Sigmoid colon (tissue), 7 donors: ENCODE data around the gene USH2A. TPM values are rescaled to one million over a fixed set of nuclear protein-coding genes. Genes with fewer than 3 reads are reported as not detected.

ENCODE experiments used
- DNase-seq: peaks from one replicate; pipeline ENCODE4 v3.0.0-alpha.2; 2019
- H3K27ac ChIP-seq, 4 donors: fragments of 200-600 bp; sonication (generic); one replicate each; pipeline ENCODE4 v1.5.1; 2016 to 2019; ENCODE audit warnings: mild to moderate bottlenecking in 1 of 4
- H3K27me3 ChIP-seq, 3 donors: fragments of 200-600 bp; sonication (generic); one replicate each; pipeline ENCODE4 v1.5.1; 2019; ENCODE audit warnings: mild to moderate bottlenecking in 1 of 3
- H3K36me3 ChIP-seq, 4 donors: fragments of 200-600 bp; sonication (generic); one replicate each; pipeline ENCODE4 v1.5.1; 2016 to 2019
- H3K4me1 ChIP-seq, 4 donors: fragments of 200-600 bp; sonication (generic); one replicate each; pipeline ENCODE4 v1.5.1; 2017 to 2019
- H3K4me3 ChIP-seq, 4 donors: fragments of 200-600 bp; sonication (generic); one replicate each; pipeline ENCODE4 v1.5.1; 2017 to 2019; ENCODE audit warnings: mild to moderate bottlenecking in 2 of 4, moderate library complexity in 1 of 4
- H3K9me3 ChIP-seq, 4 donors: fragments of 200-600 bp in 3 of 4; sonication (generic) in 3 of 4; one replicate each; pipeline versions ENCODE4 v1.5.1 to v1.6.1; 2013 to 2019
- EP300 ChIP-seq, 4 donors: sonication (generic); formaldehyde crosslinking; IDR thresholded peaks; one replicate each; pipeline ENCODE4 v1.6.1; 2017; ENCODE audit warnings: antibody characterized with exemption in 4 of 4
- POLR2A ChIP-seq, 2 donors: fragments of 450-650 bp; IDR thresholded peaks; one replicate each; pipeline ENCODE4 v1.6.1; 2016; ENCODE audit warnings: antibody characterized with exemption in 2 of 2, mild to moderate bottlenecking in 2 of 2, moderate library complexity in 2 of 2
- POLR2AphosphoS5 ChIP-seq, 4 donors: sonication (generic); formaldehyde crosslinking; IDR thresholded peaks; one replicate each; pipeline ENCODE4 v1.6.1; 2017; ENCODE audit warnings: antibody characterized with exemption in 4 of 4
- WGBS, 2 donors: extraction: QIAGEN DNeasy Blood & Tissue Kit; methylation state at CpG; one replicate each; pipeline ENCODE4 v1.1.7; 2013; 5-methylcytosine and 5-hydroxymethylcytosine counted together
- intact Hi-C: fragments of 100-400 bp; cut with DNase I; formaldehyde crosslinking; loops from one replicate; pipeline ENCODE4 v1.15.1; 2023
- polyA plus RNA-seq, 3 donors: library from polyadenylated mRNA; stranded (reverse); fragments of 200-250 nt; gene quantifications; one replicate each; pipeline ENCODE4 v1.2.3, GENCODE V29; 2013
- total RNA-seq, 4 donors: library from RNA; depleted of rRNA; stranded (reverse); fragments of >200 nt; gene quantifications; one replicate each; pipeline ENCODE4 v1.1.0, GENCODE V29; 2016
- TF ChIP-seq, protein P1 (sequence below), 4 experiments: fragments of 450-650 bp in 3 of 4; fragments of 200-600 bp in 1 of 4; IDR thresholded peaks; one replicate each; pipeline ENCODE4 v1.5.1; 2016 to 2019; ENCODE audit warnings: antibody characterized with exemption in 4 of 4, mild to moderate bottlenecking in 3 of 4, moderate library complexity in 2 of 4
- donor health status: healthy with polysubstance abuse.
- donor health status: Bipolar disorder and iron deficiency.
- donor health status: healthy.

The USH2A gene
- total and polyA plus RNA-seq, 7 donors, result under 0.01 TPM; not detected in 6

DNA sequence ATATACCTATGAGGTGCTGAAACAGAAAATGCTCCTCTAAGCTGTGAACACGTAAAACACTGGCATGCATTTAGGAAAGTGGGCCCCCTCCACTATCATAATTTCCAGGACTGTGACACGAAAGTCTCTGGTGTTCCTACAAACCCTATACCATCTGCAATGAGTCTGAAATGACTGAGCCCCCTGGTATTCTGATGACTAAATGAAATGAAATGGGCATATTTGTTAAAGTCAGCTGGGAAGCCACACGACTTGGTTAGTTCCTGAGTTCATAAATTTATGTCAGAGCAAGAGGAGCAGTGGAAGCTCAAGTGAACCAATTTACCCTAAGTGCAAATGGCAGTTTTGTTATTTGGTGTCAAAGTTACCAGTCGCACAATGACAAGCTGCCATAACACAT, 673.8 kb downstream of the USH2A start:
- H3K36me3 ChIP-seq, result no peaks in the 10 kb centered on the region
- no peak overlapping the region for H3K4me3 ChIP-seq
- intact Hi-C loops, result no loop called here
- H3K27ac ChIP-seq, result no peak overlapping the region
- H3K27me3 ChIP-seq, result no peaks in the 10 kb centered on the region
- no peak for DNase-seq
- TF ChIP-seq, protein P1, sequence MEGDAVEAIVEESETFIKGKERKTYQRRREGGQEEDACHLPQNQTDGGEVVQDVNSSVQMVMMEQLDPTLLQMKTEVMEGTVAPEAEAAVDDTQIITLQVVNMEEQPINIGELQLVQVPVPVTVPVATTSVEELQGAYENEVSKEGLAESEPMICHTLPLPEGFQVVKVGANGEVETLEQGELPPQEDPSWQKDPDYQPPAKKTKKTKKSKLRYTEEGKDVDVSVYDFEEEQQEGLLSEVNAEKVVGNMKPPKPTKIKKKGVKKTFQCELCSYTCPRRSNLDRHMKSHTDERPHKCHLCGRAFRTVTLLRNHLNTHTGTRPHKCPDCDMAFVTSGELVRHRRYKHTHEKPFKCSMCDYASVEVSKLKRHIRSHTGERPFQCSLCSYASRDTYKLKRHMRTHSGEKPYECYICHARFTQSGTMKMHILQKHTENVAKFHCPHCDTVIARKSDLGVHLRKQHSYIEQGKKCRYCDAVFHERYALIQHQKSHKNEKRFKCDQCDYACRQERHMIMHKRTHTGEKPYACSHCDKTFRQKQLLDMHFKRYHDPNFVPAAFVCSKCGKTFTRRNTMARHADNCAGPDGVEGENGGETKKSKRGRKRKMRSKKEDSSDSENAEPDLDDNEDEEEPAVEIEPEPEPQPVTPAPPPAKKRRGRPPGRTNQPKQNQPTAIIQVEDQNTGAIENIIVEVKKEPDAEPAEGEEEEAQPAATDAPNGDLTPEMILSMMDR (IDR thresholded peaks at IDR 0.05), result no peak
- TF ChIP-seq POLR2AphosphoS5 (IDR thresholded peaks at IDR 0.05), result no peak
- WGBS, 2 donors, result 61 to 63% methylated on average over 4 of the region's 4 CpGs
- no peaks in the 10 kb centered on the region for H3K4me1 ChIP-seq
- H3K9me3 ChIP-seq, result no peaks in the 10 kb centered on the region

DNA sequence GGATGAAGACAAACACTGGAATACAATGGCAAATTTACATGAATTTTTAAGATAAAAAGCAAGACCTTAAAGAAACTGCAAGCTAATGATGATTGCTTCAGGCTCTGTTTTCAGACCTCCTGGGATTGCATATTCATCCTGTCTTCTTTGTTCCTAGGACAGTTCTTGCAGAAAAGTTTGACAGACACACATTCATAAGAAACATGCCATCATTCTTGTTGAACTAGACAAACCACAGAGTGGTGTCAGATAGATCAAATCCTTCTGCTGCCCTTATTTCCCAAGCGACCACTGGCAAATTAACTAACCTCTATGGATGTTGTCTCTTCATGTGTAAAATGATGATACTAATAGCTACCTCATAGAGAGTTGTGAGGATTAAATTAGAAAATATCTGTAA, 674.8 kb downstream of the USH2A start:
- H3K27me3 ChIP-seq, result no peaks in the 10 kb centered on the region
- DNase-seq, result no peak
- intact Hi-C loops, result no loop called here
- H3K4me3 ChIP-seq, result no peak overlapping the region
- TF ChIP-seq, protein P1 (IDR thresholded peaks at IDR 0.05), result no peak
- no peak for TF ChIP-seq EP300 (IDR thresholded peaks at IDR 0.05)
- no peak for TF ChIP-seq POLR2AphosphoS5 (IDR thresholded peaks at IDR 0.05)
- no peak for TF ChIP-seq POLR2A (IDR thresholded peaks at IDR 0.05)
- 70 to 85% methylated on average over 1 of the region's 1 CpG for WGBS, 2 donors
- no peaks in the 10 kb centered on the region for H3K36me3 ChIP-seq
- H3K27ac ChIP-seq, result no peak overlapping the region
- no peaks in the 10 kb centered on the region for H3K4me1 ChIP-seq
- H3K9me3 ChIP-seq, result no peaks in the 10 kb centered on the region

DNA sequence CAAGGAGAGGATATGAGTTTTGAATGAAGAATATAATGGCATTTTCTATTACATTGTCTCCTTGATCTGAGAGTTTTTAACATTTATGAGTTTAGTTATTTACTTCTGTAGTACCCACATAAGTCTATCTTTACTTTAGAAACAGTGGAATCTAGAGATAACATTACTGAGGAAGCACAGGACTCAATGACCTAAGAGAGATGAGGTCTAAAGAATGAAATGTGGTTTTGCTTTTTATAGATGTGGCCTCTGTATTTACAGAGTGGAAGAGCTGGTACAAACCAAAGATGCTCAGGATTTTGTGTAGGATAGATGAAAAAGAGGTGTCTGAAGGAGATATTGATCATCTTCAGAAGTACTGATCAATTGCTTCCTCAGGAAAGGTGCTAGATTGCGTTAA, 678.8 kb downstream of the USH2A start:
- intact Hi-C loops, result no loop called here
- Histone ChIP-seq H3K27me3 (no peaks in the 10 kb centered on the region), H3K27ac (no peak overlapping the region), H3K36me3 (no peaks in the 10 kb centered on the region), H3K4me3 (no peak overlapping the region), H3K4me1 (no peaks in the 10 kb centered on the region), H3K9me3 (no peaks in the 10 kb centered on the region)
- 65 to 79% methylated on average over 1 of the region's 1 CpG for WGBS, 2 donors
- DNase-seq, result no peak
- TF ChIP-seq, protein P1 (IDR thresholded peaks at IDR 0.05), result no peak

DNA sequence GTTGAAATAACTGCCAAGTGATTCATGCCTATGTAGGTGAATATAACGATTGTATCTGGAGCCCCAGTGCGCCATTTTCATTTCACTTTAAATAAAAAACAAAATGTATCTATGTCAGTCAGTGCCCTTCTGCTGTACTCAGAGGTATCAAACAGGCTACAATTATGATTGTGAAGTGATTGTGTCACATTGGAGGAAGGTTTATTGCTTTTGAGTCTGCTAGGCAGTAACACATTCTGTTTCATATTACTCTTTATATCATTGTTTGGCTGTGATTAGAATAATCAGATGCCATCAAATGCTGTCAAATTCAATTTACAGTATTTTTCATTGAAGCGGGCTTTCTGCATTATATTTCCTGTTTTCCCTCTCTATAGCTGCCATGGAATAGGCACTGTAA, 684.2 kb downstream of the USH2A start:
- WGBS, 2 donors, result 81 to 94% methylated on average over 3 of the region's 3 CpGs
- TF ChIP-seq EP300 (IDR thresholded peaks at IDR 0.05) (no peak), POLR2AphosphoS5 (IDR thresholded peaks at IDR 0.05) (no peak), POLR2A (IDR thresholded peaks at IDR 0.05) (no peak)
- TF ChIP-seq, protein P1 (IDR thresholded peaks at IDR 0.05), result no peak
- H3K36me3 ChIP-seq, result no peaks in the 10 kb centered on the region
- no peak overlapping the region for H3K27ac ChIP-seq
- no peak for DNase-seq
- intact Hi-C loops, result no loop called here
- H3K27me3 ChIP-seq, result no peaks in the 10 kb centered on the region
- no peak overlapping the region for H3K4me3 ChIP-seq
- no peaks in the 10 kb centered on the region for H3K9me3 ChIP-seq
- no peaks in the 10 kb centered on the region for H3K4me1 ChIP-seq

DNA sequence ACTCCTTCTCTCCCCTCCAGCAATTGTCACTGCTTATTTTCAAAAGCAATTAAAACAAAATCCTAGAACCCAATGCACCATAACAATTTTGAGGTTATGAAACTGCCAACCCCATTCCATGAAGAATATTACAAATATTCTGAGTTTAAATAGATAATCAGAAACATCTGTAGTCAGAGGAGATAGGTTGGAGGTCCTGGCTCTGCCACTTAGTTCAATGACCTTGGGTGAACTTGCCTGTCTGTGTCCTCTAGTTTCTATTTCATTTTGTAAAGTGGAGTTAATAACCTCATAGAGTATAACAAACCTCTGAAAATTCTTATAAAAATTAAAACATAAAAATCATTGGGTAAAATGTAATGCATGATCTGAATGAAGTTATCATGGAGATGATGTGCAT, 691.5 kb downstream of the USH2A start:
- Histone ChIP-seq H3K9me3 (no peaks in the 10 kb centered on the region), H3K27ac (no peak overlapping the region), H3K27me3 (no peaks in the 10 kb centered on the region), H3K4me1 (peaks cover 0 to 6% (median 2%) of the 10 kb centered on the region in 4 donors), H3K36me3 (no peaks in the 10 kb centered on the region), H3K4me3 (no peak overlapping the region)
- DNase-seq, result no peak
- TF ChIP-seq, protein P1 (IDR thresholded peaks at IDR 0.05), result no peak
- TF ChIP-seq EP300 (IDR thresholded peaks at IDR 0.05) (no peak), POLR2AphosphoS5 (IDR thresholded peaks at IDR 0.05) (no peak), POLR2A (IDR thresholded peaks at IDR 0.05) (no peak)
- intact Hi-C loops, result no loop called here
